ENCODE measurements around the gene RBM45.
A peak's percentile ranks its signal among the peaks of the same experiment; 100 is the strongest.

The RBM45 gene

GRCh38 chr2:178112202-178113152 is at the start of gene RBM45:
Gene RBM45 (plus strand): TSS chr2:178112437. CDS start chr2:178112547, 110 bp downstream.
- peak within 1 kb of the TSS; percentile 97 for H3K4me3 ChIP-seq (ENCODE audit: low read depth, low read length)
- in situ Hi-C loops (cut with HindIII; ENCODE audit: low sequenced_read_pairs): no loop called here
- peak; percentile 98 for TF ChIP-seq CTCF (IDR thresholded peaks at IDR 0.05; ENCODE audit: low read depth, low read length)
- DNase-seq (ENCODE audit: low read depth, low spot score): peak; percentile 93

GRCh38 chr2:178066324-178066723 is 45.9 kb upstream of the RBM45 start:
- no peak for TF ChIP-seq CTCF (IDR thresholded peaks at IDR 0.05; ENCODE audit: low read depth, low read length)
- in situ Hi-C loops (cut with HindIII; ENCODE audit: low sequenced_read_pairs): no loop called here
- DNase-seq (ENCODE audit: low read depth, low spot score): no peak
- H3K4me3 ChIP-seq (ENCODE audit: low read depth, low read length): no peak overlapping the region

GRCh38 chr2:178066890-178067669 is 45.2 kb upstream of the RBM45 start:
- no peak overlapping the region for H3K4me3 ChIP-seq (ENCODE audit: low read depth, low read length)
- DNase-seq (ENCODE audit: low read depth, low spot score): no peak
- in situ Hi-C loops (cut with HindIII; ENCODE audit: low sequenced_read_pairs): no loop called here
- TF ChIP-seq CTCF (IDR thresholded peaks at IDR 0.05; ENCODE audit: low read depth, low read length): no peak

GRCh38 chr2:178068823-178069454 is 43.3 kb upstream of the RBM45 start:
- DNase-seq (ENCODE audit: low read depth, low spot score): no peak
- in situ Hi-C loops (cut with HindIII; ENCODE audit: low sequenced_read_pairs): no loop called here
- H3K4me3 ChIP-seq (ENCODE audit: low read depth, low read length): no peak overlapping the region
- TF ChIP-seq CTCF (IDR thresholded peaks at IDR 0.05; ENCODE audit: low read depth, low read length): no peak

- in situ Hi-C loops (cut with HindIII; ENCODE audit: low sequenced_read_pairs): no loop called here
- no peak for TF ChIP-seq CTCF (IDR thresholded peaks at IDR 0.05; ENCODE audit: low read depth, low read length)
- no peak for DNase-seq (ENCODE audit: low read depth, low spot score)
- no peak overlapping the region for H3K4me3 ChIP-seq (ENCODE audit: low read depth, low read length)
Observed at GRCh38 chr2:178069551-178069950, 42.7 kb upstream of the RBM45 start.

GRCh38 chr2:178070824-178071223 is 41.4 kb upstream of the RBM45 start:
- in situ Hi-C loops (cut with HindIII; ENCODE audit: low sequenced_read_pairs): no loop called here
- H3K4me3 ChIP-seq (ENCODE audit: low read depth, low read length): no peak overlapping the region
- TF ChIP-seq CTCF (IDR thresholded peaks at IDR 0.05; ENCODE audit: low read depth, low read length): no peak
- no peak for DNase-seq (ENCODE audit: low read depth, low spot score)

All from astrocyte of the spinal cord (primary cell).